Measurements from ENCODE around the gene IDH1. TPM values are rescaled to one million over a fixed set of nuclear protein-coding genes. Genes with fewer than 3 reads are reported as not detected.
"Not testable (repeated sequence)": the region's sequence is repeated elsewhere in the genome, so short reads cannot be mapped to it uniquely, and the experiment has no call there.

Gene IDH1
- polyA plus RNA-seq, 3 donors: 102 to 111 (median 103) TPM

DNA sequence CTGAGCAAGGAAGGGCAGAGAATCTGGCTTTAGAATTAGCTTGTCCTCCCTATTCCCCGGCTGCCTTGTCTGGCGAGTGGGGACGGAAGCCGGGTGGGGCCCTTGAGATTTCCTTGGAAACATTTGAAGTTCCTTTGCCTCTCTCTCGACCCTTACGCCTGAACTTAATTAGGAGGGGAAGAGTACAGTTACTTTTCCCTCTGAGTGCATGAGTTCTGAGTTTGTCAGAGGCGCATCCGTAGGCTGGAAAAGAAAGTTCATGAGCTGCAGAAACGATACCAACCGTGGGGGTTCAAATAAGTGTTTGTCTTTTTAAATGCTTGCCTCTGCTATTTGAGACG is 11.7 kb upstream of the IDH1 start:
- DNase-seq: no peak

- peak; percentile 98 for DNase-seq
Measured at GRCh38 chr2:208265801-208266552, 11.1 kb upstream of the IDH1 start, which contains the start of gene PIKFYVE. Gene PIKFYVE (plus strand): TSS chr2:208266255. CDS start chr2:208271520, 5,265 bp downstream.

GRCh38 chr2:208265371-208265800 is 10.5 kb upstream of the IDH1 start:
- DNase-seq: no peak

DNA sequence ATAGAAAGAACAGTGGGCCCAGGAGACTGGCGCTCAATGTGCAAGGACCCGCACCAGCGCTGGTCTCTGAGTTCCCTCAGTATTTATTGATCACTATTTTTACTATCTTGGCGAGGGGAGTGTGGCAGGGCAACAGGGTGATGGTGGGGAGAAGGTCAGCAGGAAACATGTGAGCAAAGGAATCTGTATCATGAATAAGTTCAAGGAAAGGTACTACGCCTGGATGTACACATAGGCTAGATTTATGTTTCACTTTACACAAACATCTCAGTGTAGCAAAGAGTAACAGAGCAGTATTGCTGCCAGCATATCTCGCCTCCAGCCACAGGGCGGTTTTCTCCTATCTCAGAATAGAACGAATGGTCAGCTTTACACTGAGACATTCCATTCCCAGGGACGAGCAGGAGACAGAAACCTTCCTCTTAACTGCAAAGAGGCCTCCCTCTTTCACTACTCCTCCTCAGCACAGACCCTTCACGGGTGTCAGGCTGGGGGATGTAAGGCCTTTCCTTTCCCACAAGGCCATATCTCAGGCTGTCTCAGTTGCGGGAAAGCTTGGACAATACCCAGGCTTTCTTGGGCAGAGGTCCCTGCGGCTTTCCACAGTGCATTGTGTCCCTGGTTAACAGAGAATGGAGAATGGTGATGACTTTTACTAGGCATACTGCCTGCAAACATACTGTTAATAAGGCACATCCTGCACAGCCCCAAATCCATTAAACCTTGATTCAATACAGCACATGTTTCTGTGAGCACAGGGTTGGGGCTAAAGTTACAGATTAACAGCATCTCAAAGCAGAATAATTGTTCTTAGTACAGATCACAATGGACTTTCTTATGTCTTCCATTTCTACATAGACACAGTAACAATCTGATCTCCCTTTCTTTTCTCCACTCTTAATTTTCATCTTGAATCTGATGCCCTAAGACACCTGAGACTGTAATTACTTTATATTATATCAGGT is 2.3 kb upstream of the IDH1 start:
- DNase-seq: not testable (repeated sequence)

- no peak for DNase-seq
Measured at GRCh38 chr2:208256192-208256782, 1.4 kb upstream of the IDH1 start.

- DNase-seq: no peak
Measured at GRCh38 chr2:208255557-208256106, 761 bp upstream of the IDH1 start.

DNA sequence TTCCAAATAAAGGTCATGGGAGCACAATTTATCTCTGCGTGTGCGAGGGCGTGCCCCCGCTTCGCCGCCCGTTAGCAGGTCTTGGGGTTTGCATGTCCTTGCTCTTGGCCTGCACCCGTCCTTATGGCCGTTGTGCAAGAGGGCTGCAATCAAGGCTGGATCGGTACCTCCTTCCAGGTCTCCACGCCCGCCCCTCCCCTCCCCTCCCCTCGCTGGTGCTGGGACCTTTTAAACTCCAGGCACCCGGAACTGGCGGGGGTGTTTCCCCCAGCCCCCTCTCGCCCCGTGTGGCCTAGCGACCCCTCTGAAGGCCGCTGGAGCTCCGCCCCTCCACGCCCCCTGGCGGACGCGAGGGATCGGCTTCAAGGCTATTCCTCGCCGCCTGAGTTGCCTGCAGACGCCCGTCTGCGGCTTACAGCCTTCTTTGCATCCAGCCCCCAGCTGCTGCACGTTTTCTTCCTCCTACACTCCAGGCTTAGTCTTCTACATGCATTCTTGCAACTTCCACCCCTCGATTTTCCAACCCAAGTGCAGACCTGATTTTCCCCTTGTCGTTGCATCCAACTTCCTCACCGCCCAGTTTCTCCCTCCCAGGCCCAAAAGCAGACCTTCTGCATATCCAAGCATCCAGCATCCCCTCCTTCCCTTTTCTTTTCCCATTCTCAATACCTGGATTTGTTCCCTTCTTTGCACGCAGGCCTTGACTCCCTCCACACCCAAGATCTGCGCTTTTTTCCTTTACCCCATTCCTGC is 577 bp downstream of the IDH1 start:
- peak; percentile 79 for DNase-seq

GRCh38 chr2:208253600-208254117 is 1.2 kb downstream of the IDH1 start:
- DNase-seq: no peak

DNA sequence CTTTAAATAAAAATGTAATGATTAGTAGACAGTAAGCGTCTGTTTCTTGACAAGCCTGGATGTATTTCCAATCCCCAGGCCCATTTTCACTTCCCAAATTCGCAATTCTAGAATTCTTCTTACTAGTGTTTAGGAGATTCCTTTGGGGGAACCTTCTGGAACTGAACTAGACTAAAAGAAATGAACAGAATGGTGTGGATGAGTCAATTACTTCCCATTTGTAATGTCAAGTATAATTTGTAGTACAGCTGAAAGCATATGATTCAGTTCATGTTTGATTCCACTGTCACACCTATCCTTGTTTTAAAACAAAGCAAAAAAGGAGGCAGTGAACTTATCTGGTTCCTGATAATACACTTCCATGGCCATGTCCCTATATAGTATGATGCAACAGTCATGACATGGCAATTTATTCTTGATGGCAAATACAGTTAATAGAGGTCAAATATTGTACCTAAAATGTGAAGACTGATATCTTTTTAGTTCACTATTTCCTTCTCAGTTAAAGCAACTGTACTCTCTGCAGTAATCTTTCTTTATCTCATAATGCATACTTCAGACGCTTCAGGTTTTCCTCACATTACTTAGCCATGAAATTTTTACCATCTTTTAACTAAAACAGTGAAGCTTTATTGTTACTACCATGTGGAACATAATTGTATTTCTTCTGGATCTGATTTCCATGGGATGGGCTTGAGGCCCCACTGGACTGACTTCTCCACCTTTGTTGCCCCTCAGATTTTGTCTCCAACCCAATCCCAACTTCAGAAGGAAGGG is 2.0 kb downstream of the IDH1 start:
- no peak for DNase-seq

GRCh38 chr2:208251098-208251497 is 3.8 kb downstream of the IDH1 start:
- DNase-seq: no peak

DNA sequence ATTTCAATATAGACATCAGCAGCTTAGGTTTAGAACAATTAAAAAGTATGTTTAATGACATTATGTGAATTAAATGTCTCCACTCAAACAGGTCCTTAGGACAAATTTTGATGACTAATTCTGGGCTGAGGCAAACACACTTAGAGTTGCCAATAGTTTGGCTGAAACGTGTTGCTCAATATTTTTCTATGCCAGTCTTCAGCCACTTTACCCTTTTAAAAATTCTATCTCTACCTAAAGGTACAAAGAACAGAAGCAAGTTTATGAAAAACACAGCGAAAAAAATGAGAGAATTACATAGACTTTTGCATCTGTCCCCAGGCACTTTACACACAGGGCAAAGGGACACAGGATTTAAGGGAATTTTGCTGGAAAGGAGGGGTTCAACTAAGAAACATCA is 4.5 kb downstream of the IDH1 start:
- no peak for DNase-seq

DNA sequence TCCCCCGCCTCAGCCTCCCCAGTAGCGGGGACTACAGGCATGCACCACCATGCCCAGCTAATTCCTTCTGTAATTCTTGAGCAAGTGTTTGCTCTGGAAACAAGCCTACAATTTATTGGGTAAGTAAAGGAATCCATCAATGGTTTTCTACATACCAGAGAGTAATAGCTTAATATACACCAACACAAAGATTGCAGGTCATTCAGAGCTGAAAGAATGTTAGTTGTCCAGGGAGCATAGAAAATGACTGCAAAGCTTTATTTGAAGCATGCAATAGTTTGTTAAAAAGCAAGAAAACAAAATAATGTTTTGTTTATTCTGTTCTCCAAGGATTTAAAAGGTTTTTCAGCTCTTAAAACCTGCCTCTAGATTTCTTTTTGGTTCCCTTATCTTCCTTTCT is 5.6 kb downstream of the IDH1 start:
- DNase-seq: no peak

DNA sequence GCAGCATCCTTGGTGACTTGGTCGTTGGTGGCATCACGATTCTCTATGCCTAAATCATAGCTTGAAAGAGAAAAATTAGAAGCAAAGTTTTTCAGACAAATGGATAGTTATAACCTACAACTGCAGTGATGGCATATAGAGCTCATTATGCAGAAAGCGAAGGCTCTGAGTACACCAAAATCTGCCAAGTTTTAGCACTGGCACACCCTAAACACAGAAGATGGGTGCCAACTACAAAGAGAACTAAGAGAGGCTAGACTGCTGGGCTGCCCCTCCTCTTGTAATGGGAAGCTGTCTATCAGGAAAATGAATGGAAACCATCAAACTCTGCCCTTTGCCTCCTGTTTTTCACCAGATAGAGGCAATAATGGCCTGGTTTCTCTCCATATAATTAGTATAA is 6.3 kb downstream of the IDH1 start:
- DNase-seq: no peak

GRCh38 chr2:208245746-208246145 is 9.1 kb downstream of the IDH1 start:
- no peak for DNase-seq

GRCh38 chr2:208244422-208244821 is 10.4 kb downstream of the IDH1 start:
- no peak for DNase-seq

DNA sequence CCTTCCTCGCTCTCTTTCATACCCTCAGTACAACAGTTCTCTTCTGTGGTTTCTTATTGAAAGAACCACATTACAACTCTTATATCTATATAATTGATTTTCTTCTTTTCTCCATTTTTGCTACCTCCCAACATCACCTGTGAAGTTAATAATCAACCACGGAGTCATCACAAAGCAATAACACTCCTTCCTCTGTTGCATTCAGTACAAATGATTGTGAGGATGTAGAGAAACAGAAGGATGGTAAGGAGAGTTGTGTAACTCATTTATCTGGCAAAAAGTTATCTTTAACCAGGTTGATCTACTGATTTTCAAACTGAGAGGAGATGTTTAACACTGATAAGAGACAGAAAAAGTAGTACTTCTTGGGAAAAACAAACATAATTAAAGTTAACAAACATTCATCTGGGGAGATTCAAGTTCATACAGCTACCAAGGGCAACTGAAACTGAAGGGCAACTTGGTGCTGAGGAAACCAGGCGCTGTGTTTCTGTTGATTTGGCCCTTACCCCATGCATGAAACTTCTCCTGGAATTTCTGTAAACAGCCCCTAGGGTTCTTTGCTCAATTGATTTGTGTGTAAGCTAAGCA is 14.2 kb downstream of the IDH1 start:
- no peak for DNase-seq

GRCh38 chr2:208239770-208240493 is 14.9 kb downstream of the IDH1 start:
- DNase-seq: no peak

- DNase-seq: no peak
Measured at GRCh38 chr2:208235860-208236259, 19.0 kb downstream of the IDH1 start.

GRCh38 chr2:208234786-208235185 is 20.1 kb downstream of the IDH1 start:
- no peak for DNase-seq

All from renal pelvis (tissue), 4 donors.